Left forelimb (tissue), 1 donor: ENCODE measurements around the gene LMF2.
"Not testable (repeated sequence)": the region's sequence is repeated elsewhere in the genome, so short reads cannot be mapped to it uniquely, and the experiment has no call there.

Experiments used
- DNase-seq: peaks from one replicate; pipeline ENCODE4 v3.0.0-alpha.2; 2018; ENCODE audit warnings: low spot score

Gene LMF2

GRCh38 chr22:50533856-50534711 is 26.6 kb upstream of the LMF2 start:
- not testable (repeated sequence) for DNase-seq

DNA sequence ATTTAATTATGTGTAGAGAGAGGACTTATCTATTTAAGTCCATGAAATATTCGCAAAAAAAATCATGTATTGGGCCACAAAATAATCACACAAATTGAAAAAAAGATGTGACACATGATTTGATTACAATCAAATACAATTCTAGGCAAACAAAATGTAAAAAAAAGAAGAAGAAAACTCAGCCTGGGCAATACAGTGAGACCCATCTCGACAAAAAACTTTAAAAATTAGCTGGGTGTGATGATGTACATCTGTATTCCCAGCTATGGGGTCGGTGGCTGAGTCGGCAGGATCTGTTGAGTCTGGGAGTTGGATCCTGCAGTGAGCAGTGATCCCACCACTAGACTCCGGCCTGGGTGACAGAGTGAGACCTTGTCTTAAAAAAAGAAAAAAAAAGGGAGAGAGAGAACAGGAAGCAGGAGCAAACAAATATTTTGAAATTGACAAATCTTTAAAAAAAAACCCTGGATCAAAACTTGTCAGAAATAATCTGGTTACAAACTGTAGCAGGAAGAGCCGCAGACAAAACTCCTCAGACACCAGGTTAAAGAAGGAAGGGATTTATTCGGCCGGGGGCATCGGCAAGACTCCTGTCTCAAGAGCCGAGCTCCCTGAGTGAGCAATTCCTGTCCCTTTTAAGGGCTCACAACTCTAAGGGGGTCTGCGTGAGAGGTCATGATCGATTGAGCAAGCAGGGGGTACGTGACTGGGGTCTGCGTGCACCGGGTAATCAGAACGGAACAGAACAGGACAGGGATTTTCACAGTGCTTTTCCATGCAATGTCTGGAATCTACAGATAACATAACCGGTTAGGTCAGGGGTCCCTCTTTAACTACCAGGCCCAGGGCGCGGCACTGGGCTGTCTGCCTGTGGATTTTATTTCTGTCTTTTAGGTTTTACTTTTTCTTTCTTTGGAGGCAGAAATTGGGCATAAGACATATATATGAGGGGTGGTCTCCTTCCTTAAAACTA is 25.6 kb upstream of the LMF2 start:
- no peak for DNase-seq

- DNase-seq, result peak; percentile 84
These were observed 24.6 kb upstream of the LMF2 start for GRCh38 chr22:50531962-50532674.

DNA sequence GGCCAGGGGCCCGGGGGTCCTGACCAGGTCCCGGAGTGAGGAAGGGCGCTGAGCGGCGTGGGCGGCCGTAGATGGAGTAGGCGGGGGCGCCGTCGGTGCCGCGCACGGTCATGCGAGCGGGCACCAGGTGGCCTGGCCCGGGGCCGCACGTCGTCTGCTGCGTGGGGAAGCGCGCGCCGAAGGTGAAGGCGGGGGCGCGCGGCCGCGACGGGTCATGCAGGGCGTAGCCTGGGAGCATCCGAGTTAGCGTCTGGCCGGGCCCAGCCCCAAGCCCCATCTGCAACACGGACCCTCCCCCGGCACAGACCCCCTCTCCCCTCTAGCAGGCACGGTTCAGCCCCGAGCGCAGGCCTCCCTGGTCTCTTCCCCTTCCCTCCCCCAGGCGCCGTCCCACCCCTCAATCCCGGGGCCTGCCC is 24.1 kb upstream of the LMF2 start:
- no peak for DNase-seq

DNA sequence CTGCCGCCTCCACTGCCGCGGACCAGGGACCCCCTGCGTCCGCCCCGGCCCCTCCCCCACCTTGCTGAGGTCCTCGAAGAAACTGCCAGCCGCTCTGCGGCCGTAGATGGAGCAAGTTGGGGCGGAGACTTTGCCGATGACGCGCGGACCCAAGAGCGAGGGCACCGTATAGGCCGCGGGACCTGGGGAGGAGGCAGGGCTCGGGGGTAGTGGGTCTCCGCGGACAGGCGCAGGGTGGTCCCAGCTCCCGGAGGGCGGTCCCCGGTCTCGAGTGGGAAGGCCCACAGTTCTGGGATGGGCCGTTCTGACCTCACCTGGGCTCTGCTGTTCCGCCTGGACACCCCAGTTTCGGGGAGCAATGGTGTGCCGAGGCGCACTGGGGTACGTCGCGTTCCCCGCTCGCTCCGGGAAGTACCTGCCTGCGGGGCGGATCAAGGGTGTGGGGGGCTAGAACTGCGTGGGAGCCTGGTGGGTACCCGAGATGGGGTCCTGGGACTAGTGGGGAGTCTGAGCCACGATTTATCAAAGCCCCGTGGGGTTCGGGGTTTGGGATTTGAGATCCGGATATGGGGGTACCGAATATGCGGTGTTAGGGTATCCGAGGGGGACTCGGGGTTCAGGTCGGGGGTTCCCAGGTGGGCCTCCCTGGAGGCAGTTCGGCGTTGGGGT is 23.5 kb upstream of the LMF2 start:
- DNase-seq, result peak; percentile 76

DNA sequence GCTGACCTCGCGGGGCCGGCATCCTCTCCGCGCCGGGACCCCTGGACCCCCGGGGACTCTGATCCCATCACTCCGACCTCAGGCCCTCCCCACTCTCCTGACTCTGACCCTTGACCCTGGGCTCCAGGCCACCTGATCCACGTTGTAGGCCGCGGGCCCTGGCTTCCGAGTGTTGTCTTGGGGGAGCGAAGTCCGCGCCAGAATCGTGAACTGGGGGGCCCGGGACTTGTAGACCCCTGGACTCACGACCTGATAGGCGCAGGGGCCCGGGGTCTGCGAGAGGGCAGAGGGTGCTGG is 23.0 kb upstream of the LMF2 start:
- no peak for DNase-seq

GRCh38 chr22:50529897-50530579 is 22.5 kb upstream of the LMF2 start, which contains the start of gene TYMP:
TSS of gene TYMP (minus strand) at chr22:50530012. CDS start at chr22:50529709, 303 bp downstream.
- DNase-seq, result peak; percentile 85

DNA sequence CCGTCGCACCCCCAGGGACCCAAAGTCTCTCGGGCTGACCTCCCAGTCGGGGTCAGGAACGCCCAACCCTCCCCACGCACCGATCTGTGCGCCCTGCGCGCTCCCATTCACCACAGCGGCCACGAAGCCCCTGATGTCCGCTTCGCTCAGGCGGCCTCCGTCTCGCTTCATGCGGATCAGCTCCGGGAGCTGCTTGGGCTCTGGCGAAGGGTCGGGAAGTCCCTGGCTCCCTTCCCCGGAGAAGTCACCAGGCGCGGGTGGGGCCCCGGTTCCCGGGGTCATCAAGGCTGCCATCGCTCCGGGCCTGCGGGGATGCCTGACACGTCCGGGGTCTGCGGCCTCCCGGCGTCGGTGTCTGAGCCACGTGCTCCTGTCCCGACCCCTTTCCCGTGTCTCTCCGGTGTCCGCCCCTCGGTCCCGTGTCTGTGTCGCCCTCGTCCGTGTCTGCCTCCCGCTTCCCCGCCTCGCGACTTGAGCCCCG is 22.0 kb upstream of the LMF2 start:
- DNase-seq, result no peak

DNA sequence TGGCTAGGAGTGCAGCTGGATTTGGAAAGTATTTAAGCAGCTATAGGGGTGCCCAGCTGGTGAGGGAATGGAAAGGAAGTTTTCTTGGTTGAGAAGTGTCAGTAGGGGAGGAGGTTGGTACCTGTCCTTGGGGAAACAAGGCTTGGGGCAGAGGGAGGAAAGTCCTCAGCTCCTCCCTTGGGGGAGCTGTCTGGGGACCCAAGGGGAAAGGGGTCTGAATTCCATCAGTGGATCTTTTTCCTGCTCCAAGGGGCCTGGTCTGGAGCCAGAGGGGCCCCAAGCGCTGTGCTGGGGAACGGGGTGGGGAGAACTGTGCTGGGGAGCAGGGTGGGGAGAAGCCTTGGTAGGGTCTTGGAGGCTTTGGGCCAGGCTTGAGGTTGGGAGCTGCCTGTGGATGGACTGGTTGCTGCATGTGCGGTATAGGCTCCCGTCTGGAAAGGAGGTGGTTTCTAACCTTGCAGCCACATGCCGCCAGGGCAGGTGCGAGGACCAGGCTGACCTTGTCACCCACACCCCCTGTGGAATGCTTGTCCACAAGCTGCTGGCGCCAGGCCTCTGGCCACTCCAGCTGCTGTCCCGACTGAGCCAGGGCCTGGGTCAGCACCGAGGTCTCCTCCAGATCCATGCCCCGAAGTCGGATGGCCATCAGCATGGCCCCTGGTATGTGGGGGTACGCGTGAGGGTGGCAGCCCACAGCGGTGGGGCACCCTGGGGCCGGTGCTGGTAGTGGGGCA is 21.3 kb upstream of the LMF2 start:
- no peak for DNase-seq

DNA sequence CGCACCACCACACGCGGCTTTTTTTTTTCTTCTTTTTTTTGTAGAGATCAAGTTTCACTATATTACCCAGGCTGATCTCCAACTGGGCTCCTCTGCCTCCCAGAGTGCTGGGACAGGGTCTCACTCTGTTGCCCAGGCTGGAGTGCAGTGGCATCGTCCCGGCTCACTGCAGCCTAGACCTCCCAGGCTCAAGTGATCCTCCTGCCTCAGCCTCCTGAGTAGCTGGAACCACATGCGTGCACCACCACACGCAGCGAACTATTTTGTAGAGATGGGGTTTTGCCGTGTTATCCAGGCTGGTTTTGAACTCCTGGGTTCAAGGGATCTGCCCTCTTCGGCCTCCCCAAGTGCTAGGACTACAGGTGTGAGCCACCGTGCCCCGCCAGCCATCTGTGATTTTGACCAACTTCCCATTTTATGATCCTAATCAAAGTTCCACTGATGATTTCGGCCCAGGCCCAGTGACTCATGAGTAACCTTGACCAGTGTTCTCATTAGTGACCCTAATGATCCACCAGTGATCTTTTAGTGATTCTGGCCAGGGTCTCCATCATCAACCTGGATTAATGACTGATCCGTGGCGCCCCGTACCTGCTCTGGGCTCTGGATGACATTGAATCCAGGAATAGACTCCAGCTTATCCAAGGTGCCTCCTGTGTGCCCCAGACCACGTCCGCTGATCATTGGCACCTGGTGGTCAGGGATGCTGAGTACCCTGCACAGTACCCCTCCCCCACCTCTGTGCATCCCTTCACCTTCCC is 20.6 kb upstream of the LMF2 start:
- no peak for DNase-seq

DNA sequence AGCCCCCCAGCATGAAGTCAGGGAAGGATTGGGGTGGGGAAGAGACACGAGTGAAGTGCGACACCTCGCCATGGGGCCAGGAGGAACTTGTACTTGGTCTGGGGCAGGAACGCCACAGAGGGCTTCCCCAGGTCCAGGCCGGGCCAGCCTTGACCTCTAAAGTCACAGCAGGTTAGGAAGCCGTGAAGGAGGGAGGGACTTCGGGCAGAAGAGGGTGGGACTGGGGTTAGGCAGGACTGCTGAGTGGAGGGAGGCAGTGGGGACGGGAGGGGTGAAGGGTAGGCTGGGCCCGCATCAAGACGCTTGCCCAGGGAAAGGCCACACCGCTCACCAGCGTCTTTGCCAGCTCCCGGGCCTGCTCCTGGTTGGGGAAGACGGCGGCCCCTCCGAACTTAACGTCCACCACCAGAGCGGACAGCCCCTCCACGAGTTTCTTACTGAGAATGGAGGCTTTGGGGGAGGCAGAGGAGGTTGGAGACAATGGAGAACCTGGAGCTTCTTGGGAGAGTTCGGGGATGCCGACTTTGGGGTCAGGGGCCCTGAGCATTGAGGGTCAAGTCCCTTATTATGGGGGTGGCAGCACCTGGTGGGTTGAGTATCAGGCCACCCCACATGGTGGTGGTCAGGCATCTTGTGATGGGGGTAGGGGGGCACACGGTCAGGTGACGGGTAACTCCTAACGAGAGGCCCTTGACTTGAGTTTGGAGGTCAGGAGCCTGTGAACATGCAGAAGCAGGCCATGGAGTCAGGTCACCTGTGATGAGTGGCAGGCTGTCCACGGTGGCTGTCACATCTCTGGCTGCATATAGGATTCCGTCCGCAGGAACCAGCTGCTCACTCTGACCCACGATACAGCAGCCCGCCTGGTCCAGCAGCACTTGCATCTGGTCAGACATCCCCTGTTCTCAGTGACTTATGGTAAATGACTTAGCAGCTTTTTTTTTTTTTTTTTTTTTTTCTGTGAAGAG is 19.6 kb upstream of the LMF2 start:
- DNase-seq, result no peak

- peak; percentile 90 for DNase-seq
These were observed 18.8 kb upstream of the LMF2 start for GRCh38 chr22:50526108-50526833.

DNA sequence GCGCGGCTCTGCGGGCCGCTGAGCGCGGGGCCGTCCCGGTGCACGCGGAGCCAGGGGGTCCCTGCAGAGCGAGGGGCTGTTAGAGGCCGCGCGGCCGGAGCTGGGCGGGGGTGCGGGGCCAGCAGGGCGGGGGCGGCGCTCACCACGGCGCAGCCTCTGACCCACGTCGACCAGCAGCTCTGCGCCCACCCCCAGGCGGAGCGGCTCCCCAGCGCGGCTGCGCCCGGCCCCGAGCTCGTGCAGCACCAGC is 18.3 kb upstream of the LMF2 start:
- no peak for DNase-seq

DNA sequence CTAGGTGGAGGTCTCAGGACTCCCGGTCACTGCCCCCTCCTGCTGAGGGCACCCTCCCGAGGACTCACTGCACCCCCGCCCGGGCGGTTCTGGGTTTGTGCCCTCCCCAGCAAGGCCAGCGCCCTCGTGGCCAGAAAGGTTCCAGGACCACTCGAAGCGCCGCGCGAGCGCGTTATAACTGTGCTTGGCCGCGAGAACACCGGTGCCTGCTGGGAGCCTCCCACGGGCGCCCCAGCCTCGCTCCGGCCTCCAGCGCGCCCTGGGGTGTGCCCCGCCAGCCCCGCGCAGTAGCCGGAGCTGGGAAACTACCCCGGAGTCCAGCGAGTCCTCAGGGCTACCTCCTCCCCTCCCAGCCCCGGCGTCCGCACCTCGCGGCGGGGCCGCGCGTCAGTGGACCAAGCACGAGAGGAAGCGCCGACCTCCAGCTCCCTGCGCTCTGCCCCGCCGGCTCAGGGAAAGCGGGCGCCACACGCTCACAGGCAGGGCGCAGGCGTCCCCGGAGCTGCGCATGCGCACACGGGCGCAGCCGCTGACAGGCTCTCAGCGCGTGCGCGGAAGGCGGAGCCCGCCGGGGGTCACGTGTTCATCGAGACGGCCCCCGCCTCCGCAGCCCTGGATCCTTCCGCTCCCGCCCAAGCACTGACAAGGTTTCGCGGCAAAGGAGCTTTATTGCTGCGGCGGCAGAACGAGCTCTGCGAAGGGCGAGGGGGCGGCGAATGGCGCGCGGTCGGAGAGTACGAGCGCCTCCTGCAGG is 17.8 kb upstream of the LMF2 start, which contains the start of gene SCO2:
SCO2 (minus strand) TSS at position 495 of the 754 bp plus-strand sequence. CDS start 1,187 bp downstream, outside the sequence.
- DNase-seq, result peak; percentile 99

DNA sequence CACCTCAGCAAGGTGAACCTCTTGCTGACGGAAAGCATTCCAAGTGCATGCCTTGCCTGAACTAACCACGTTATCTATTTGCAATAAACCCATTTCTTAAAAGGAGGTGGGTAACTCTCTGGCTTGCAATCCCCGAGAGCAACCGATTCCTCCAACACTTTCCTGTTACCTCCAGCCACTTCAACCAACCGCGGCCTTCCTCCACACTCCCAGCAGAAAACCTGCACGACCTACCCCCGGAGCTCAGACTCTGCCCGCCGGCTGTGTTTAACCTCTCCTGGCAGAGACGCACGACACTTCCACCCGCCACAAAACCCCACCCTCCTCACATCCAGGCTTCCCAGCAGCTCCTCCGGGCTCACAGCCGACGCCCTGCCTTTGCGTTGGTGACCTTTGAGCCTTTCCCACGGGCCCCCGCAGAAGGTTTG is 17.2 kb upstream of the LMF2 start:
- DNase-seq, result no peak

DNA sequence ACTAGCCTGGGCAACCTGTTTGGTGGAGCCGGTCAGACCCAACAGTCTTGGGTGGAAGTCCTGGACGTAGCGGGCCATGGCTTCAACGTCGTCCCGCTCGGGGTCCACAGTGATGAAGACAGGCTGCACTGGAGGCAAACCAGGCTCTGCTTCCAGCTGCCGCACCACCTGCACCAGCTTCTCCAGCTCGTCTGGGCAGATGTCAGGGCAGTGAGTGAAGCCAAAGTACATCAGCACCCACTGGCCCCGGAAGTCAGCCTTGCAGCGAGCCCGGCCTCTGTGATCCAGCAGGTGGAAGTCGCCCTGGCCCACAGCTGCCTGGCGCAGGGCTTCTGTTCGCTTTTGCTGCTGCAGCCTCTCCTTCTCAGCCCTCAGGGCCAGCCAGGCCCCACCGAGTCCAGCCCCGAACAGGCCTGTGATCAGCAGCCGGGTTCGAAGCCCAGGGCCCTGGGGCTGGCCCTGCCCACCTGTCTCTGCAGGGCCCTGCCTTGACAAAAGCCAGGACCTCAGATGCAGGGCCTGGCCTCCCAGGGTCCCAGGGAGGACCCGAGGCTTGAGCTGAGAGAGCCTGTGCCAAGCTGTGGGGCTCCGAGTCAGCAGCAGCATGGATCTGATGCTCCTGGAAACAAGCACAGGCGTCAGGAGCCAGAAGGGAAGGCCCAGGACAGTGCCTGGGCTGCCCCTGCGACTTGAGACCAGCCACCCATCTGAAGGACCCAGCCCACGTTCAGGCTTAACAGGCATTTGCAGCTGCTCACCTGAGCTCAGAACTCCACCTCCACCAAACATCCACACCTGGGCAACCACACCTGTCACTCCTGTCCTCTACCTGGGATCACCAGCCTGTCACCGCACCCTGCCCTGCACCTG is 16.5 kb upstream of the LMF2 start:
- DNase-seq, result no peak
